Kidney epithelial cell (primary cell): ENCODE results near the gene DCLK3. TPM values are rescaled to one million over a fixed set of nuclear protein-coding genes. Genes with fewer than 3 reads are reported as not detected.

Experiments used
- DNase-seq: peaks from one replicate; pipeline ENCODE4 v3.0.0-alpha.2; 2010; ENCODE audit warnings: low read depth
- H3K27me3 ChIP-seq: 2 replicates; pipeline ENCODE4 v1.6.0; 2011; ENCODE audit warnings: low read length; ENCODE audit not compliant: control insufficient read depth, insufficient read depth
- H3K36me3 ChIP-seq: 2 replicates; pipeline ENCODE4 v1.5.1; 2011; ENCODE audit warnings: low read length; ENCODE audit not compliant: control insufficient read depth, insufficient read depth
- H3K4me3 ChIP-seq: 2 replicates; pipeline ENCODE4 v1.5.1; 2011; ENCODE audit warnings: low read depth, mild to moderate bottlenecking, control low read depth, low read length
- CTCF ChIP-seq: IDR thresholded peaks from 2 replicates; pipeline ENCODE4 v1.5.1; 2011; ENCODE audit warnings: mild to moderate bottlenecking, moderate library complexity, low read length, control low read depth, inconsistent platforms; ENCODE audit not compliant: insufficient read depth, poor library complexity, severe bottlenecking
- total RNA-seq: library from RNA; depleted of rRNA; stranded (reverse); fragments of >200 nt; gene quantifications from 2 replicates; pipeline ENCODE4 v1.2.3, GENCODE V29; 2015

DCLK3 gene
- total RNA-seq, 1 donor from 2014 or later: 0.04 TPM

DNA sequence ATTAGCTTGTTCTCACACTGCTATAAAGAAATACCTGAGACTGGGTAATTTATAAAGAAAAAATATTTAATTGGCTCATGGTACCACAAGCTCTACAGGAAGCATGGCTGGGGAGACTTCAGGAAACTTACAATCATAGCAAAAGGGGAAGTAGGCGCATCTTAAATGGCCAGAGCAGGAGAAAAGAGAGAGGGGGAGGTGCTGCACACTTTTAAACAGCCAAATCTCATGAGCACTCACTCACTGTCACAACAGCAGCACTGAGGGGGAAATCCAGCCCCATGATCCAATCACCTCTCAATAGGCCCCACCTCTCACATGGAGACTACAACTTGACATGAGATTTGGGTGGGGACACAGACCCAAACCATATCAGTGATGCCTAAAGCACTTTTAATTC is 82.5 kb downstream of the DCLK3 start:
- no peak for DNase-seq
- no peak for TF ChIP-seq CTCF
- no peak overlapping the region for H3K4me3 ChIP-seq
- H3K27me3 ChIP-seq: no peaks in the 10 kb centered on the region
- no peaks in the 10 kb centered on the region for H3K36me3 ChIP-seq

DNA sequence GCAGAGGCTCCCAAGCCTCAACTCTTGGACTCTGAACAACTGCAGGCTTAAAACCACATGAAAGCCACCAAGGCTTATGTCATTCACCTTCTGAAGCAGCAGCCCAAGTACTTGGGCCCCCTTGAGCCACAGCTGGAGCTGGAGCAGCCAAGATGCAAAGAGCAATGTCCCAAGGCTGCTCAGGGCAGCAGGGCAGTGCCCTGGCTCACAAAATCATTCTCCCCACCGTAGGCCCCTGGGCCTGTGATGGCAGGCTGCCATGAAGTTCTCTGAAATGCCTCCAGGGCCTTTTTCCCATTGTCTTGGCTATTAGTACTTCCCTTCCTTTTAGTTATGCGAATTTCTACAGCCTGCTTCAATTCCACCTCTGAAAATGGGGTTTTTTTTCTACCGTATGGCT is 83.4 kb downstream of the DCLK3 start:
- Histone ChIP-seq H3K4me3 (no peak overlapping the region), H3K36me3 (no peaks in the 10 kb centered on the region), H3K27me3 (no peaks in the 10 kb centered on the region)
- no peak for DNase-seq
- TF ChIP-seq CTCF: no peak

- no peak for TF ChIP-seq CTCF
- Histone ChIP-seq H3K4me3 (no peak overlapping the region), H3K36me3 (no peaks in the 10 kb centered on the region), H3K27me3 (no peaks in the 10 kb centered on the region)
- DNase-seq: peak; percentile 64
These were observed 84.8 kb downstream of the DCLK3 start for GRCh38 chr3:36679384-36680200.

- H3K36me3 ChIP-seq: no peaks in the 10 kb centered on the region
- TF ChIP-seq CTCF: no peak
- H3K4me3 ChIP-seq: no peak overlapping the region
- DNase-seq: no peak
- H3K27me3 ChIP-seq: no peaks in the 10 kb centered on the region
These were observed 85.9 kb downstream of the DCLK3 start for GRCh38 chr3:36678216-36679013.

- DNase-seq: peak; percentile 98
- Histone ChIP-seq H3K36me3 (no peaks in the 10 kb centered on the region), H3K27me3 (no peaks in the 10 kb centered on the region), H3K4me3 (no peak overlapping the region)
- TF ChIP-seq CTCF: peak; percentile 13
These were observed 86.9 kb downstream of the DCLK3 start for GRCh38 chr3:36677331-36678007.
